Anterior cingulate cortex (tissue), 58 donors: ENCODE data around the gene ERCC1.
A peak's percentile ranks its signal among the peaks of the same experiment; 100 is the strongest.
"Not testable (repeated sequence)": the region's sequence is repeated elsewhere in the genome, so short reads cannot be mapped to it uniquely, and the experiment has no call there.

Experiments
- DNase-seq, 58 donors: peaks; one replicate each; lab custom pipeline; 2025; lab: John Stamatoyannopoulos, UW

ERCC1 gene

GRCh38 chr19:45437328-45437727 lies 13.6 kb upstream of the ERCC1 start:
- no peak for DNase-seq

DNA sequence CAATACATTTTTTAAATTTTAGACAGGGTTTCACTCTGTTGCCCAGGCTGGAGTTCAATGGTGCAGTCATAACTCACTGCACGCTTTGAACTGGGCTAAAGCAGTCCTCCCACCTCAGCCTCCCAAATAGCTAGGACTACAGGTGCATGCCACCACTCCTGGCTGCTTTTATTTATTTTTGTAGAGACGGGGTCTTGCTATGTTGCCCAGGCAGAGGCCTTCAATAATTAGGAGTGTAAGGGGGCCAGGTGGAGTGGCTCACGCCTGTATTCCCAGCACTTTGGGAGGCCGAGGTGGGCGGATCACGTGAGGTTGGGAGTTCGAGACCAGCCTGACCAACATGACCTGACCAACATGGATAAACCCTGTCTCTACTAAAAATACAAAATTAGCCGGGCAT lies 8.8 kb upstream of the ERCC1 start:
- not testable (repeated sequence) for DNase-seq

DNA sequence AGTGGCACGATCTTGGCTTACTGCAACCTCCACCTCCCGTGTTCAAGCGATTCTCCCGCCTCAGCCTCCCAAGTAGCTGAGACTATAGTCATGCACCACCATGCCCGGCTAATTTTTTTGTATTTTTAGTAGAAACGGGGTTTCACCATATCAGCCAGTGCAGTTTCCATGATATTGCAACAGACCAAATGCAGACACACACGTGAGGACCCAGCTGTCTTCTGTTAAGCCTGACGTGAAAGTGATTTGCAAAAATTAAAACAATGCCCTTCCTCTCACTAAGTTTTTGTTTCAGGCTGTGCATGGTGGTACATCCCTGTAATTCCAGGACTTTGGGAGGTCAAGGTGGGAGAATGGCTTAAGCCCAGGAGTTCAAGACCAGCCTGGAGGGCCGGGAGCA lies 7.3 kb upstream of the ERCC1 start:
- DNase-seq: not testable (repeated sequence)

DNA sequence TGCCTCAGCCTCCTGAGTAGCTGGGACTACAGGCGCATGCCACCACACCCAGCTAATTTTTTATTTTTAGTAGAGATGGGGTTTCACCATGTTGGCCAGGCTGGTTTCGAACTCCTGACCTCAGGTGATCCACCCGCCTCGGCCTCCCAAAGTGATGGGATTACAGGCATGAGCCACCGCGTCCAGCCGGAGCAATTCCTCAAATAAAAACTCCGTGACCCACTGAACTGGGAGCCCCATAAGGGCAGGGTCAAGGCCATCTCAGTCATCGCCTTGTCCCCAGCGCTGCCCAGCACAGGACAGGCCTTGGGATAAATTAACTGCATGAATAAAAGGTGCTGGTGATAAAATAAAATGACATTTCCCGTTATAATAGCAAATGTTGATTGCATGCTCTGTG lies 6.2 kb upstream of the ERCC1 start:
- not testable (repeated sequence) for DNase-seq

DNA sequence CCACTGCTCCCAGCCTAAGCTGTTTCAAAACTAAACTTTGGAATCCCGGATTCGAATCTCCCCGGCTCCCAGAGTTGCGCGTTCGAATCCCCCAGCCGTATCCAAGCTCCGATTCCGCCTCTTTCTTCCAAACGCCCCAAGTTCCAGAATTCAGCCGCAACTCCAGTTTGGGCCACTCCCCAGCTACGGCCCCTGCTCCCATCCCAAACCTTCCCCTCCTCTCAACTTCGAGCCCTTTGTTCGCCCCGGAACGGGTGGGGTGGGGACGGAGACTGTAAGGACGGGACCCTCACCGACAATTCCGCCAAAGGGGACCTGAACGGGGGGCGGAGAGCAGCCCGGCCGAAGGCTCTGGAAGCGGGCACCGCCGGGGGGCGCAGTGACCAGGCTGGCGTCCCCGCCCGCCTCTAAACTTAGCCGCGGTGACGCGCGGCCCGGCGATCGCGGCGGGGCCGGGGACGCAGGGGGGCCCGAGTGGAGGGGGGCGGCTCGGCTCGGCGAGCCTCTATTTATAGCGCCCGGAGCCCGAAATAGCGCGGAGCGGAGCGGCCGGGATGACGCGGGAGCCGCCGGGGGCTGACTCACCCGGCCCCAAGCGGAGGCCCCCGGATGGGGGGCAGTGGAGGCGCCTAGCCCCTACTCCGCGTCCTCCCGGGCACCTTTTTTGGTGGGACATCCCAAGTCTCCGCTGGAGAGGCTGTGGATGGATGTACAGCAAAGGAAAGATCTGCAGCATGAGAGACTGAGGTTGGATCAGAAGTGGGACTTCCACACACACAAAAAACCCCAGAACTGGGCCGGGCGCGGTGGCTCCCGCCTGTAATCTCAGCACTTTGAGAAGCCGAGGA lies 4.9 kb upstream of the ERCC1 start:
- DNase-seq: peak in 8 of 58 donors; percentile 9 to 42 (median 23)

GRCh38 chr19:45424191-45425058 lies 708 bp upstream of the ERCC1 start:
- DNase-seq: peak in 10 of 58 donors; percentile 22 to 60 (median 46)

- no peak for DNase-seq
These were observed 606 bp downstream of the ERCC1 start for GRCh38 chr19:45423033-45423588.

- DNase-seq: no peak
These were observed 1.7 kb downstream of the ERCC1 start for GRCh38 chr19:45421947-45422498.

- no peak for DNase-seq
These were observed 2.8 kb downstream of the ERCC1 start for GRCh38 chr19:45420871-45421270.

- no peak for DNase-seq
These were observed 3.4 kb downstream of the ERCC1 start for GRCh38 chr19:45420356-45420755.

GRCh38 chr19:45419895-45420294 lies 3.8 kb downstream of the ERCC1 start:
- no peak for DNase-seq

DNA sequence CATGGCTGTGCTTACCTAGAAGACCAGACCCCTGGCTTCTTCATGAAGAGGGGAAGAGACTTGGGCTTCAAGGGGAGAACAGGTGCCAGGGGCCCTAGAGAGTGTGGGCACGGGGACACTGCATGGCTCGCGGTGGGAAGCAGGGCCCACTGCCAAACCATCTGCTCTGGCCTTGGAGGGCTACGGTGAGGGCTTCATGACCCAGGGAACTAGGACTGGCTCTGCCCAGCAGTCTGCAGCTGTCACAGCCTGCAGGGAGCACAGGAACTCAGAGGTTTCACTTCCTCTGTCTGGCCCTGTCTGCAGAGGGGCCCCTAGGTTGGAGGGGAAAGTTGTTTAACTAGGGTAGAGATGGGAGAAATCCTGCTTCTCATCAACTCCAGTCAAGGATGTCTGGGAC lies 4.3 kb downstream of the ERCC1 start:
- DNase-seq: peak in 37 of 58 donors; percentile 6 to 68 (median 25)

GRCh38 chr19:45418802-45419201 lies 4.9 kb downstream of the ERCC1 start:
- no peak for DNase-seq

DNA sequence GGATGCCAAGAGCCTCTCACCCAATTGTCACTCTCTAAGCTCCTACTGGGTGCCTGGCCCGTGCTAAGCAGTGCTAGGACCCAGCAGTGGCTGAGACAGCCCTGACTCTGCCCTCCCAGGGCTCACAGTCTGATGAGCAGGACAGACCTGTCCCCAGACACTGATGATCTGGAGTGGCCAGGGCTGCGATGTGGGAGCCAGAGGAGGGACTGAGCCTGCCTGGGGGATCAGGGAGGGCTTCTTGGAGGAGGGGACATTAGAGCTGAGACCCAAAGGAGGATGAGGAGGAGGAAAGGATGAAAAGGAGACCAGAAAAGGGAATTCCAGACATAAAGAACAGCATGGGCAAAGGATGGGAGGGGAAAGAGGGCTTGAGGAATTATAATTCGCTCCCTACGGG lies 6.6 kb downstream of the ERCC1 start:
- DNase-seq: no peak

- DNase-seq: no peak
These were observed 9.2 kb downstream of the ERCC1 start for GRCh38 chr19:45414468-45414867.

DNA sequence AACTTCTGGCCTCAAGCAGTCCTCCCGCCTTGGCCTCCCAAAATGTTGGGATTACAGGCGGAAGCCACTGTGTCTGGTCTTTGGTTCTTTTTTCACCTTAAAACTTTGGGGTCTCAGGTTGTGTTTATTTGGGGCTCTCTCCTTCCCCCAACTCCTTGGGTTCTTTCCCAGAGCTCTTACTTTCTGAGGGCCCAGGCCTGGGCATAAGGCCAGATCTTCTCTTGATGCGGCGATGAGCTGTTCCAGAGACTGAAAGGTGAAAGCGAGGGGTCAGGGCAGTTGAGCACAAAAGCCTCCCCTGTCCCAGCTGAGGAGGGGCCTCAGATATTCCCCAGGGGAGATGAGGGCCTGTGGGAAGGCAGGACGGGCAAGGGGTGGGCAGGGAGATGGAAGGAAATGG lies 10.2 kb downstream of the ERCC1 start:
- no peak for DNase-seq

DNA sequence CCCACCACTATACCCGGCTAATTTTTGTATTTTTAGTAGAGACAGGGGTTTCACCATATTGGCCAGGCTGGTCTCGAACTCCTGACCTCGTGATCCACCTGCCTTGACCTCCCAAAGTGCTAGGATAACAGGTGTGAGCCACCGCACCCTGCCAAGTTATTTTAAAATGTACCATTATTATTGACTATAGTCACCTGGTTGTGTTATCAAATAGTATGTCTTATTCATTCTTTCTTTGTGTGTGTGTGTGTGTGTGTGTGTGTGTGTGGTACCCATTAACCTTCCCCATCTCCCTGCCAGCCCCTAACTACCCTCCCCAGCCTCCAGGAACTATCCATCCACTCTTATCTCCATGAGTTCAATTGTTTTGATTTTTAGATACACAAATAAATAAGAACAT lies 13.4 kb downstream of the ERCC1 start:
- DNase-seq: not testable (repeated sequence)

DNA sequence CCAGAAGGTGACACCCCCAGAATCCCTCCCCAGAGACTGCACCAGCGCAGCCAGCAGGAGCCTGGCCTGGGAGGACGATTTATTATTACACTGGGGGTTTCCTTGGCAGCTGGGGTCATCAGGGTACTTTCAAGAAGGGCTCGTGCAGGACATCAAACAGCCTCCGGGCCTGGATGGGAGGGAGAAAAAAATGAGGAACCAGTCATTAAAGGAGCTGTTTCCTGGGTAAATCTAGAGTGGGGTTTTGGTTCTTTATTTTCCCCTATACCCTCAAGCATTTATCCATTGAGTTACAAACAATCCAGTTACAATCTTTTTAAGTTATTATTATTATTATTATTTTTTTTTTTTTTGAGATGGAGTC lies 14.2 kb downstream of the ERCC1 start:
- no peak for DNase-seq

GRCh38 chr19:45408830-45409556 lies 14.7 kb downstream of the ERCC1 start:
- no peak for DNase-seq

DNA sequence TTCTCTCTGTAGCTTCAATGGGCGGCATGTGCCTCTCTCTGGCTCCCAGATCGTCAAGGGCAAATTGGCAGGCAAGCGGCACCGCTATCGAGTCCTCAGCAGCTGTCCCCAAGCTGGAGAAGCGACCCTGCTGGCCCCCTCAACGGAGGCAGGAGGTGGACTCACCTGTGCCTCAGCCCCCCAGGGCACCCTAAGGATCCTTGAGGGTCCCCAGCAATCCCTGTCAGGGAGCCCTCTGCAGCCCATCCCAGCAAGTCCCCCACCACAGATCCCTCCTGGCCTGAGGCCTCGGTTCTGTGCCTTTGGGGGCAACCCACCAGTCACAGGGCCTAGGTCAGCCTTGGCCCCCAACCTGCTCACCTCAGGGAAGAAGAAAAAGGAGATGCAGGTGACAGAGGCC lies 15.6 kb downstream of the ERCC1 start:
- no peak for DNase-seq
